HCT116 (cell line): ENCODE results near the gene ZNF438.

ENCODE experiments used
- CBX3 ChIP-seq: IDR thresholded peaks from 2 replicates; pipeline ENCODE4 v1.6.1; 2012; ENCODE audit warnings: low read depth
- CTCF ChIP-seq, 3 experiments: fragments of 200-600 bp in 1 of 3; sonication (generic) in 1 of 3; IDR thresholded peaks in 2 of 3; conservative IDR thresholded peaks in 1 of 3; 2 replicates each; pipeline ENCODE4 v1.5.1; 2012 to 2017; ENCODE audit warnings: low read depth in 2 of 3, low read length in 2 of 3, antibody characterized with exemption in 1 of 3, borderline replicate concordance in 1 of 3, control low read depth in 1 of 3, mild to moderate bottlenecking in 1 of 3, mixed read lengths in 1 of 3, mixed run types in 1 of 3, moderate library complexity in 1 of 3; ENCODE audit not compliant: insufficient read depth in 1 of 3
- EZH2 ChIP-seq: fragments of 200-600 bp; sonication (generic); IDR thresholded peaks from 2 replicates; pipeline ENCODE4 v1.6.1; 2017; ENCODE audit warnings: antibody characterized with exemption, mixed run types
- RAD21 ChIP-seq: IDR thresholded peaks from 2 replicates; pipeline ENCODE4 v1.6.1; 2012; ENCODE audit warnings: low read depth, mild to moderate bottlenecking
- SIN3A ChIP-seq: IDR thresholded peaks from 2 replicates; pipeline ENCODE4 v1.6.1; 2012; ENCODE audit warnings: low read depth
- TF ChIP-seq, protein P1 (sequence below): IDR thresholded peaks from 2 replicates; pipeline ENCODE4 v1.6.1; 2012

GRCh38 chr10:30827531-30828120 lies 204.0 kb downstream of the ZNF438 start:
- TF ChIP-seq EZH2 (no peak), SIN3A (no peak), CTCF (IDR thresholded peaks at IDR 0.05 in 2 of 3, conservative IDR thresholded peaks at IDR 0.05 in 1 of 3; ENCODE audit: borderline replicate concordance in 1 of 3, insufficient read depth in 1 of 3, low read depth in 2 of 3, low read length in 2 of 3) (no peak), CBX3 (no peak), RAD21 (no peak)
- TF ChIP-seq, protein P1, sequence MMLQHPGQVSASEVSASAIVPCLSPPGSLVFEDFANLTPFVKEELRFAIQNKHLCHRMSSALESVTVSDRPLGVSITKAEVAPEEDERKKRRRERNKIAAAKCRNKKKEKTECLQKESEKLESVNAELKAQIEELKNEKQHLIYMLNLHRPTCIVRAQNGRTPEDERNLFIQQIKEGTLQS = no peak
